Measurements from ENCODE around the gene HDAC7.
"Not testable (repeated sequence)": the region's sequence is repeated elsewhere in the genome, so short reads cannot be mapped to it uniquely, and the experiment has no call there.

HDAC7 gene

GRCh38 chr12:47849261-47849660, 29.6 kb upstream of the HDAC7 start:
- DNase-seq (ENCODE audit: low spot score), result no peak

GRCh38 chr12:47848853-47849252, 29.1 kb upstream of the HDAC7 start:
- DNase-seq (ENCODE audit: low spot score), result no peak

- no peak for DNase-seq (ENCODE audit: low spot score)
Measured at GRCh38 chr12:47846294-47846996, 26.7 kb upstream of the HDAC7 start.

GRCh38 chr12:47845081-47845480, 25.4 kb upstream of the HDAC7 start:
- DNase-seq (ENCODE audit: low spot score), result no peak

GRCh38 chr12:47844264-47845019, 24.7 kb upstream of the HDAC7 start:
- no peak for DNase-seq (ENCODE audit: low spot score)

GRCh38 chr12:47843226-47843980, 23.7 kb upstream of the HDAC7 start:
- DNase-seq (ENCODE audit: low spot score), result no peak

GRCh38 chr12:47842543-47842942, 22.8 kb upstream of the HDAC7 start:
- not testable (repeated sequence) for DNase-seq (ENCODE audit: low spot score)

GRCh38 chr12:47841910-47842309, 22.2 kb upstream of the HDAC7 start:
- no peak for DNase-seq (ENCODE audit: low spot score)

GRCh38 chr12:47841501-47841900, 21.8 kb upstream of the HDAC7 start:
- DNase-seq (ENCODE audit: low spot score), result no peak

- no peak for DNase-seq (ENCODE audit: low spot score)
Measured at GRCh38 chr12:47840571-47840970, 20.9 kb upstream of the HDAC7 start.

- DNase-seq (ENCODE audit: low spot score), result no peak
Measured at GRCh38 chr12:47839214-47839876, 19.6 kb upstream of the HDAC7 start.

- DNase-seq (ENCODE audit: low spot score), result peak; percentile 62
Measured at GRCh38 chr12:47838286-47838931, 18.7 kb upstream of the HDAC7 start.

- DNase-seq (ENCODE audit: low spot score), result peak; percentile 75
Measured at GRCh38 chr12:47837190-47838171, 17.8 kb upstream of the HDAC7 start.

GRCh38 chr12:47835831-47836155, 16.1 kb upstream of the HDAC7 start:
- DNase-seq (ENCODE audit: low spot score), result no peak

GRCh38 chr12:47835006-47835830, 15.5 kb upstream of the HDAC7 start:
- DNase-seq (ENCODE audit: low spot score), result no peak

- DNase-seq (ENCODE audit: low spot score), result no peak
Measured at GRCh38 chr12:47834199-47834903, 14.6 kb upstream of the HDAC7 start.

GRCh38 chr12:47833591-47834012, 13.9 kb upstream of the HDAC7 start:
- no peak for DNase-seq (ENCODE audit: low spot score)

- DNase-seq (ENCODE audit: low spot score), result no peak
Measured at GRCh38 chr12:47832263-47832933, 12.7 kb upstream of the HDAC7 start.

GRCh38 chr12:47829584-47829983, 9.9 kb upstream of the HDAC7 start:
- no peak for DNase-seq (ENCODE audit: low spot score)

All from pons (tissue), 1 donor.